IMR-90 (cell line): Measurements from ENCODE around the gene MAFB. TPM values are rescaled to one million over a fixed set of nuclear protein-coding genes. Genes with fewer than 3 reads are reported as not detected.

Experiments used
- ATAC-seq: fragments of 200-7000 bp; cut with Tn5 transposase; 2 replicates; pipeline ENCODE4 v1.9.1; 2020; ENCODE audit warnings: low read depth, mild to moderate bottlenecking, moderate library complexity
- BruUV-seq: library from RNA; stranded (reverse); fragments of 400-500 nt; replicated peaks from 2 replicates; lab custom pipeline; 2021; lab: Mats Ljungman, UMichigan
- CTCF ChIA-PET: fragments of 300-600 bp; formaldehyde crosslinking; extraction: SDS; loops from one replicate; lab custom pipeline; 2021; ENCODE audit warnings: antibody characterized with exemption; lab: Yijun Ruan, JAX
- POLR2A ChIA-PET: fragments of 300-600 bp; sonication (Branson Sonifier 250); formaldehyde crosslinking; loops from one replicate; lab custom pipeline; 2022; ENCODE audit warnings: antibody characterized with exemption; ENCODE audit not compliant: unreplicated experiment; lab: Charles Lee
- DNase-seq: peaks from one replicate; pipeline ENCODE4 v3.0.0; 2013
- H2AFZ ChIP-seq: replicated peaks from 2 replicates; pipeline ENCODE3; 2013; ENCODE audit warnings: low read length, mild to moderate bottlenecking; ENCODE audit not compliant: poor library complexity
- H2AK5ac ChIP-seq: 2 replicates; pipeline ENCODE4 v1.6.1; 2013; ENCODE audit warnings: low read depth, low read length, inconsistent platforms
- H2AK9ac ChIP-seq: replicated peaks from 2 replicates; pipeline ENCODE3; 2013; ENCODE audit warnings: mild to moderate bottlenecking, low read depth, low read length, moderate library complexity; ENCODE audit not compliant: poor library complexity
- H2BK120ac ChIP-seq: 2 replicates; pipeline ENCODE4 v1.6.1; 2013; ENCODE audit warnings: low read depth, low read length, inconsistent platforms
- H2BK15ac ChIP-seq: 3 replicates; pipeline ENCODE4 v1.6.1; 2013; ENCODE audit warnings: low read depth, low read length, inconsistent platforms
- H2BK20ac ChIP-seq: 2 replicates; pipeline ENCODE4 v1.6.1; 2013; ENCODE audit warnings: low read depth, mild to moderate bottlenecking, inconsistent platforms, low read length, moderate library complexity
- H2BK5ac ChIP-seq: 2 replicates; pipeline ENCODE4 v1.6.1; 2013; ENCODE audit warnings: mild to moderate bottlenecking, low read depth, low read length, inconsistent platforms; ENCODE audit not compliant: poor library complexity, severe bottlenecking
- H3K14ac ChIP-seq: replicated peaks from 2 replicates; pipeline ENCODE4 v1.6.1; 2013; ENCODE audit warnings: low read depth, low read length, inconsistent platforms
- H3K18ac ChIP-seq: 2 replicates; pipeline ENCODE4 v1.6.1; 2013; ENCODE audit warnings: low read depth, low read length, control low read depth
- H3K23ac ChIP-seq: 2 replicates; pipeline ENCODE4 v1.6.1; 2013; ENCODE audit warnings: low read depth, low read length, inconsistent platforms
- H3K27ac ChIP-seq: 2 replicates; pipeline ENCODE4 v1.5.1; 2013; ENCODE audit warnings: mild to moderate bottlenecking, control low read depth, low read length; ENCODE audit not compliant: insufficient read depth
- H3K27me3 ChIP-seq: 2 replicates; pipeline ENCODE4 v1.6.1; 2013; ENCODE audit warnings: low read length; ENCODE audit not compliant: control insufficient read depth, insufficient read depth
- H3K36me3 ChIP-seq: 2 replicates; pipeline ENCODE4 v1.6.1; 2013; ENCODE audit warnings: low read length, mixed read lengths; ENCODE audit not compliant: control insufficient read depth, insufficient read depth
- H3K4ac ChIP-seq: 2 replicates; pipeline ENCODE4 v1.6.1; 2013; ENCODE audit warnings: low read depth, low read length, inconsistent platforms
- H3K4me1 ChIP-seq: 2 replicates; pipeline ENCODE4 v1.6.1; 2013; ENCODE audit warnings: low read length, mixed read lengths; ENCODE audit not compliant: control insufficient read depth, insufficient read depth
- H3K4me2 ChIP-seq: 2 replicates; pipeline ENCODE4 v1.6.1; 2013; ENCODE audit warnings: low read depth, mild to moderate bottlenecking, control low read depth, low read length, moderate library complexity
- H3K4me3 ChIP-seq: 2 replicates; pipeline ENCODE4 v1.5.1; 2013; ENCODE audit warnings: low read depth, mild to moderate bottlenecking, control low read depth, low read length, moderate library complexity; ENCODE audit not compliant: insufficient read depth
- H3K56ac ChIP-seq: 2 replicates; pipeline ENCODE4 v1.6.1; 2013; ENCODE audit warnings: low read length, inconsistent platforms; ENCODE audit not compliant: insufficient read depth; ENCODE audit errors: extremely low read depth
- H3K79me1 ChIP-seq, 2 experiments: 2 replicates each; pipeline ENCODE4 v1.6.1; 2013; ENCODE audit warnings: low read length in 2 of 2, inconsistent platforms in 1 of 2, low read depth in 1 of 2
- H3K9ac ChIP-seq: 2 replicates; pipeline ENCODE4 v1.6.1; 2013; ENCODE audit warnings: low read depth, low read length, control low read depth
- H3K9me1 ChIP-seq: 2 replicates; pipeline ENCODE4 v1.6.1; 2013; ENCODE audit warnings: low read length, inconsistent platforms; ENCODE audit not compliant: insufficient read depth
- H3K9me3 ChIP-seq: 2 replicates; pipeline ENCODE4 v1.6.1; 2013; ENCODE audit warnings: low read length; ENCODE audit not compliant: control insufficient read depth, insufficient read depth
- H4K20me1 ChIP-seq: 2 replicates; pipeline ENCODE4 v1.6.1; 2013; ENCODE audit warnings: low read length, inconsistent platforms; ENCODE audit not compliant: insufficient read depth
- H4K5ac ChIP-seq: 2 replicates; pipeline ENCODE4 v1.6.1; 2013; ENCODE audit warnings: mild to moderate bottlenecking, low read depth, low read length, control low read depth
- H4K8ac ChIP-seq, 2 experiments: 2 replicates each; pipeline ENCODE4 v1.6.1; 2013; ENCODE audit warnings: low read depth in 2 of 2, low read length in 2 of 2, control low read depth in 1 of 2, inconsistent platforms in 1 of 2
- H4K91ac ChIP-seq: 2 replicates; pipeline ENCODE4 v1.6.1; 2013; ENCODE audit warnings: low read depth, low read length, inconsistent platforms; ENCODE audit not compliant: insufficient read depth
- MXI1 ChIP-seq: IDR thresholded peaks from 2 replicates; pipeline ENCODE4 v1.6.1; 2012; ENCODE audit warnings: low read depth, mild to moderate bottlenecking, low read length, moderate library complexity, borderline replicate concordance
- RAD21 ChIP-seq: IDR thresholded peaks from 2 replicates; pipeline ENCODE4 v1.6.1; 2012; ENCODE audit warnings: low read length, improper control_type of control experiment
- RCOR1 ChIP-seq: IDR thresholded peaks from 2 replicates; pipeline ENCODE4 v1.6.1; 2012; ENCODE audit warnings: mild to moderate bottlenecking, low read length, improper control_type of control experiment; ENCODE audit not compliant: insufficient replicate concordance
- RFX5 ChIP-seq: IDR thresholded peaks from 2 replicates; pipeline ENCODE4 v1.8.0; 2012; ENCODE audit warnings: low read depth, mild to moderate bottlenecking, low read length, moderate library complexity
- WGBS, 2 experiments: methylation state at CpG; one replicate each; pipeline versions ENCODE4 v1.1.5 to v1.1.7; 2013; ENCODE audit warnings: missing lambda C conversion rate in 2 of 2; ENCODE audit not compliant: insufficient read length in 1 of 2; ENCODE audit errors: extremely low coverage in 2 of 2; 5-methylcytosine and 5-hydroxymethylcytosine counted together
- dilution Hi-C: fragments of 300-500 bp; cut with HindIII; formaldehyde crosslinking; loops from one replicate; pipeline ENCODE4 v1.14.3; 2018; ENCODE audit warnings: low sequenced_read_pairs; ENCODE audit not compliant: unreplicated experiment
- in situ Hi-C: fragments of 300-500 bp; cut with MboI; formaldehyde crosslinking; loops from 3 replicates; pipeline ENCODE4 v1.14.3; 2019; ENCODE audit warnings: low sequenced_read_pairs, inconsistent platforms, mixed read lengths
- intact Hi-C: fragments of 100-400 bp; cut with micrococcal nuclease; formaldehyde crosslinking; loops from 2 replicates; pipeline ENCODE4 v1.10.0; 2022
- polyA plus RNA-seq, 3 experiments: library from polyadenylated mRNA; depleted of rRNA; stranded (reverse); fragments of >200 nt; gene quantifications; 2 replicates each; pipeline ENCODE4 v1.2.3, GENCODE V29; 2012; ENCODE audit warnings: low replicate concordance in 1 of 3
- total RNA-seq: library from RNA; depleted of rRNA; stranded (reverse); fragments of >200 nt; gene quantifications from 2 replicates; pipeline ENCODE4 v1.2.3, GENCODE V29; 2012

The MAFB gene
- total and polyA plus RNA-seq, 2 of the 4 experiments (the other 2 are of a cell fraction) = 0.07 TPM; not detected in 1

DNA sequence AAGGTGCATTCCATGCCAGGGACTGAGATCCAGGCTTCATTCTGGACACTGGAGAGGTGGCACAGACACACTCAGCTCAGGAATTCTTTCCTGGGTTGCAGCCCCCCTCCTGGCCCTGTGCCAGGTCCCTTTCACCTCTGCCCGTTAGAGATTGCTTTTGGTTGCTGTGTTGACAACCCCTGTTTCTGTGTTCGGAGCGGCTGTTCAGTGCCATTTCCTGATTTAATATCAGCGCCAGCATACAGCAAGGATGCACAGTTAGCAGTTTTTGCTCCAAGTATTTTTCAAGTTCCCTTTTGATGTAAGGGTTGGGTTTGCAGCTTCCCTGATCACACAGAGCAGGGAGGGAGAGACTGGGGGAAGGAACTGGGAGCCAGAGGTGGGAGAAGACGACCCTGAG, 8.5 kb upstream of the MAFB start:
- Histone ChIP-seq H3K4me3 (no peak overlapping the region), H3K27ac (no peak overlapping the region), H2AK9ac (no peak overlapping the region), H2BK20ac (no peak overlapping the region), H3K4ac (no peak overlapping the region), H2BK120ac (no peak overlapping the region), H3K9me3 (no peaks in the 10 kb centered on the region), H3K18ac (no peak overlapping the region), H3K9ac (no peak overlapping the region), H3K9me1 (no peaks in the 10 kb centered on the region), H3K56ac (no peak overlapping the region), H3K79me1 (no peaks in the 10 kb centered on the region), H3K23ac (no peak overlapping the region), H3K36me3 (no peaks in the 10 kb centered on the region), H4K20me1 (0 out of 2 replicates have a peak, but pooled peaks cover 3% of the 10 kb centered on the region), H4K5ac (no peak overlapping the region), H4K91ac (no peak overlapping the region), H3K4me2 (no peak overlapping the region), H2BK5ac (no peak overlapping the region), H2BK15ac (no peak overlapping the region), H3K14ac (no peak overlapping the region), H4K8ac (no peak overlapping the region), H2AFZ (no peak overlapping the region), H3K27me3 (peaks cover 26% of the 10 kb centered on the region), H2AK5ac (no peak overlapping the region), H3K4me1 (no peaks in the 10 kb centered on the region; the same call in 1 of the 2 replicates)
- ATAC-seq (no peak), DNase-seq (no peak)
- 42% methylated on average over 3 of the region's 5 CpGs; no CpG with 5 or more reads in 1 of the 2 experiments for WGBS, 2 experiments
- intact Hi-C loops (loop anchor here (10.0 kb wide), 1 partner anchor 1583 kb away; no protein-coding TSS in a partner anchor), dilution Hi-C loops (no loop called here), in situ Hi-C loops (loop anchor here (25.0 kb wide), 1 partner anchor 810 kb away; no protein-coding TSS in a partner anchor)
- TF ChIP-seq RFX5 (no peak), MXI1 (no peak), RAD21 (no peak), RCOR1 (no peak)
- POLR2A ChIA-PET = no interaction called here
- no TSS peak for BruUV-seq
- CTCF ChIA-PET = no interaction called here
